ENCODE data around the gene FAM120B. TPM values are rescaled to one million over a fixed set of nuclear protein-coding genes. Genes with fewer than 3 reads are reported as not detected.

FAM120B gene
- total RNA-seq, 1 experiment from 2014 or later, result 16.7 TPM

GRCh38 chr6:170415318-170415717 lies 108.8 kb downstream of the FAM120B start:
- Mint-ChIP-seq H3K27ac (no peak overlapping the region), H3K36me3 (ENCODE audit: insufficient read depth in 1 of 3, low read depth in 3 of 3) (no peaks in the 10 kb centered on the region), H3K4me1 (peaks cover 4 to 6% of the 10 kb centered on the region in 2 experiments), H3K4me3 (no peak overlapping the region), H3K9me3 (peaks cover 0 to 6% of the 10 kb centered on the region in 2 experiments; a peak in 2 of 5 replicates), H3K27me3 (ENCODE audit: low read depth) (peaks cover 10% of the 10 kb centered on the region)
- peak overlapping the region; percentile 58 for H4K8ac ChIP-seq (replicated peaks; ENCODE audit: insufficient read length, low read depth, low read length)
- no peak overlapping the region for H3K27ac ChIP-seq (ENCODE audit: insufficient read length, low read depth, low read length)
- no peak overlapping the region for H2BK20ac ChIP-seq (ENCODE audit: low read depth, low read length, poor library complexity, severe bottlenecking)
- no peak overlapping the region for H4K5ac ChIP-seq (ENCODE audit: insufficient read length, low read depth, low read length)
- no peak overlapping the region for H4K91ac ChIP-seq (ENCODE audit: insufficient read length, low read depth, low read length)
- no peak overlapping the region for H2BK15ac ChIP-seq (ENCODE audit: low read depth, low read length)
- H2BK12ac ChIP-seq (ENCODE audit: insufficient read length, low read depth, low read length), result no peak overlapping the region
- no CpG with 5 or more reads among the region's 4 CpGs for WGBS (ENCODE audit: extremely low coverage, insufficient read length, low lambda C conversion rate)
- H4K20me1 ChIP-seq (ENCODE audit: control insufficient read depth, insufficient read depth, insufficient read length), result no peaks in the 10 kb centered on the region
- H2BK120ac ChIP-seq (ENCODE audit: low read depth, low read length, poor library complexity, severe bottlenecking), result no peak overlapping the region
- no peak overlapping the region for H2AK5ac ChIP-seq (ENCODE audit: insufficient read length, low read length)
- H2BK5ac ChIP-seq (ENCODE audit: insufficient read length, low read length), result no peak overlapping the region
- H2AFZ ChIP-seq (ENCODE audit: low read length), result no peak overlapping the region
- H3T11ph ChIP-seq (ENCODE audit: low read length), result no peak overlapping the region
- no peak overlapping the region for H3K56ac ChIP-seq (ENCODE audit: insufficient read length, low read depth, low read length)
- no peak overlapping the region for H3K4me2 ChIP-seq (ENCODE audit: insufficient read depth, insufficient read length, low read length)
- H3K9me3 ChIP-seq (ENCODE audit: control insufficient read depth, low read depth, low read length), result no peaks in the 10 kb centered on the region
- H3K9ac ChIP-seq (ENCODE audit: extremely low read depth, insufficient read length, low read length), result no peak overlapping the region
- H3K18ac ChIP-seq (ENCODE audit: insufficient read length, low read depth, low read length), result no peak overlapping the region
- H3K27me3 ChIP-seq (ENCODE audit: insufficient read depth, low read length), result no peaks in the 10 kb centered on the region
- no peaks in the 10 kb centered on the region for H3K79me1 ChIP-seq (ENCODE audit: insufficient read depth, low read depth, low read length, poor library complexity, severe bottlenecking)
- no peak overlapping the region for H3K14ac ChIP-seq (ENCODE audit: insufficient read depth, low read length)
- TF ChIP-seq CTCF (conservative IDR thresholded peaks at IDR 0.05), result no peak
- no peaks in the 10 kb centered on the region for H3K4me1 ChIP-seq (ENCODE audit: insufficient read depth, low read length)
- H3K23me2 ChIP-seq (ENCODE audit: insufficient read length, low read depth, low read length, poor library complexity, severe bottlenecking), result no peaks in the 10 kb centered on the region
- H3K79me2 ChIP-seq (ENCODE audit: insufficient read depth, low read length), result no peaks in the 10 kb centered on the region
- no peak for DNase-seq
- H3K4ac ChIP-seq (ENCODE audit: low read depth, low read length), result no peak overlapping the region
- no peak overlapping the region for H3K23ac ChIP-seq (ENCODE audit: insufficient read length, low read depth, low read length)

All from H9 (cell line).